Chondrocyte (in vitro differentiated cells): ENCODE data around the gene RELL1. TPM values are rescaled to one million over a fixed set of nuclear protein-coding genes. Genes with fewer than 3 reads are reported as not detected.
A peak's percentile ranks its signal among the peaks of the same experiment; 100 is the strongest.

ENCODE experiments used
- DNase-seq: peaks from one replicate; pipeline ENCODE4 v3.0.0; 2021; ENCODE audit warnings: mixed read lengths, low spot score
- H3K27ac Mint-ChIP-seq: one replicate; pipeline ENCODE4 v1.8.0; 2021; ENCODE audit warnings: mild to moderate bottlenecking, moderate library complexity, mixed read lengths; ENCODE audit not compliant: unreplicated experiment
- H3K27me3 Mint-ChIP-seq: 2 replicates; pipeline ENCODE4 v1.8.0; 2021; ENCODE audit warnings: low read depth, mixed read lengths
- H3K36me3 Mint-ChIP-seq: 2 replicates; pipeline ENCODE4 v1.8.0; 2021; ENCODE audit warnings: low read depth, mixed read lengths
- H3K4me1 Mint-ChIP-seq: 2 replicates; pipeline ENCODE4 v1.8.0; 2021; ENCODE audit warnings: low read depth, mild to moderate bottlenecking, mixed read lengths
- H3K4me3 Mint-ChIP-seq: one replicate; pipeline ENCODE4 v1.8.0; 2021; ENCODE audit warnings: mild to moderate bottlenecking, moderate library complexity, mixed read lengths; ENCODE audit not compliant: unreplicated experiment
- H3K9me3 Mint-ChIP-seq: 2 replicates; pipeline ENCODE4 v1.8.0; 2021; ENCODE audit warnings: low read depth, mixed read lengths
- CTCF ChIP-seq: fragments of 200-600 bp; sonication (generic); IDR thresholded peaks from 2 replicates; pipeline ENCODE4 v1.5.0; 2021; ENCODE audit warnings: antibody characterized with exemption, mild to moderate bottlenecking, moderate library complexity
- total RNA-seq: library from RNA; stranded (reverse); gene quantifications from 3 replicates; pipeline ENCODE4 v1.2.1, GENCODE V29; 2021

Gene RELL1
- total RNA-seq, 1 donor from 2014 or later = 22.8 TPM

GRCh38 chr4:37603711-37604110 is 82.5 kb downstream of the RELL1 start:
- no peak for TF ChIP-seq CTCF
- Mint-ChIP-seq H3K9me3 (peaks cover under 1% of the 10 kb centered on the region), H3K27me3 (no peaks in the 10 kb centered on the region), H3K4me1 (peaks cover 9% of the 10 kb centered on the region), H3K27ac (no peak overlapping the region), H3K4me3 (no peak overlapping the region), H3K36me3 (no peaks in the 10 kb centered on the region)
- no peak for DNase-seq

GRCh38 chr4:37603070-37603468 is 83.1 kb downstream of the RELL1 start:
- Mint-ChIP-seq H3K4me3 (no peak overlapping the region), H3K4me1 (peaks cover 9% of the 10 kb centered on the region), H3K27ac (no peak overlapping the region), H3K9me3 (no peaks in the 10 kb centered on the region), H3K36me3 (no peaks in the 10 kb centered on the region), H3K27me3 (no peaks in the 10 kb centered on the region)
- TF ChIP-seq CTCF = peak; percentile 96
- no peak for DNase-seq

GRCh38 chr4:37602454-37603069 is 83.6 kb downstream of the RELL1 start:
- no peak for DNase-seq
- H3K36me3 Mint-ChIP-seq = no peaks in the 10 kb centered on the region
- no peaks in the 10 kb centered on the region for H3K9me3 Mint-ChIP-seq
- no peak overlapping the region for H3K27ac Mint-ChIP-seq
- H3K4me3 Mint-ChIP-seq = no peak overlapping the region
- H3K4me1 Mint-ChIP-seq = peaks cover 9% of the 10 kb centered on the region
- no peaks in the 10 kb centered on the region for H3K27me3 Mint-ChIP-seq
- TF ChIP-seq CTCF = no peak

- TF ChIP-seq CTCF = no peak
- Mint-ChIP-seq H3K9me3 (no peaks in the 10 kb centered on the region), H3K27me3 (no peaks in the 10 kb centered on the region), H3K27ac (no peak overlapping the region), H3K36me3 (no peaks in the 10 kb centered on the region), H3K4me3 (no peak overlapping the region), H3K4me1 (peaks cover 9% of the 10 kb centered on the region)
- no peak for DNase-seq
Observed at GRCh38 chr4:37601531-37601930, 84.6 kb downstream of the RELL1 start.

GRCh38 chr4:37599092-37599790 is 86.9 kb downstream of the RELL1 start:
- H3K4me3 Mint-ChIP-seq = no peak overlapping the region
- H3K27me3 Mint-ChIP-seq = no peaks in the 10 kb centered on the region
- H3K27ac Mint-ChIP-seq = no peak overlapping the region
- no peaks in the 10 kb centered on the region for H3K9me3 Mint-ChIP-seq
- peaks cover 4% of the 10 kb centered on the region for H3K4me1 Mint-ChIP-seq
- no peaks in the 10 kb centered on the region for H3K36me3 Mint-ChIP-seq
- no peak for TF ChIP-seq CTCF
- DNase-seq = no peak
